HG02840 (cell line): ENCODE data around the gene E2F6.
"Not testable (repeated sequence)": the region's sequence is repeated elsewhere in the genome, so short reads cannot be mapped to it uniquely, and the experiment has no call there.

Experiments used
- ATAC-seq: cut with Tn5 transposase; IDR thresholded peaks from one replicate; pipeline ENCODE4 v1.9.1; 2021; ENCODE audit warnings: mild to moderate bottlenecking, moderate library complexity, moderate number of reproducible peaks; ENCODE audit not compliant: unreplicated experiment, low FRiP score

The E2F6 gene

DNA sequence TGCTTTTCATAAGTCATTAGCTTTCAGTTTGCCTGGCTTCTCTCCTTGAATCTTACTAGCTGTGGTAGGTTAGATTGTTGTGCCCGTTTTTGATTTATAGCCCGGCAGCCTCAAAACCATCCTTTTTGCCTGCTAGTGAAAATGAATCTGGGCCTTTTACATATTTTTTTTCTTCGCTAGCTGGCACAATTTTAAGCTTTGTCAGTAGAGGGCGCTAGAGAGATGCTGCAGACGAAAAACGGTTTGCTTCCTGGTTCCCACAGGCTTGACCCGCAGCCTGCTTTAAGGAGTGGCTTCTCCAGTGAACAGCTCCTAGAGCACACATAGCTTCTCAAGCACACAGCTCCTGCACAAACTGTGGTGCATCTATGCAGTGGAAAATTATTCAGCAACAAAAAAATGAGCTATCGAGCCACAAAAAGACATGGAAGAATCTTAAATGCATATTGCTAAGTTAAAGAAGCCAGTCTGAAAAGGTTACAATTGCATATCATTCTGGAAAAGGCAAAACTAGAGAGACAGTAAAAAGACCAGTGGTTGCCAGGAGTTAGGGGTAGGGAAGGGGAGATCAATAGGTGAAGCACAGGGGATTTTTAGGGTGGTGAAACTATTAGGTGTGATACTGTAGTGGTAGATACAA lies 47.9 kb downstream of the E2F6 start:
- ATAC-seq: no peak

DNA sequence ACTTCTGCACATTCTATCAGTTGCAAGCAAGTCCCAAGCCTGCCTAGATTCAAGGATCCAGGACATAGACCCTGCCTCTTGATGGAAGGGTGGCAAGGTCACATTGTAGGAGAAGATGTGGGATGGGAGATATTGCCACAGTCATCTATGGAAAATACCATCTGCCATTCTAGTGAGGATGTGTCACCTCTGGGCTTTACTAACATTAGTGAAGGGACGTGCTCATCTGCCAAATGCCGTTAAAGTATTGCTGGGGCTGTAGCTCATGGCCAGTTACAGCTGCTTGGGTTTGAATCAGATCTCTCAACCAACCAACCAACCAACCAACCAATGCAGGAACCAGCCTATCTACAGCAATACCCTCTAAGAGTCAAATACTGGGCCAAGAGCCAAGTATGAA lies 49.0 kb downstream of the E2F6 start:
- ATAC-seq: no peak

- no peak for ATAC-seq
These were observed 49.8 kb downstream of the E2F6 start for GRCh38 chr2:11416186-11416585.

GRCh38 chr2:11414372-11415124 lies 51.4 kb downstream of the E2F6 start:
- no peak for ATAC-seq

DNA sequence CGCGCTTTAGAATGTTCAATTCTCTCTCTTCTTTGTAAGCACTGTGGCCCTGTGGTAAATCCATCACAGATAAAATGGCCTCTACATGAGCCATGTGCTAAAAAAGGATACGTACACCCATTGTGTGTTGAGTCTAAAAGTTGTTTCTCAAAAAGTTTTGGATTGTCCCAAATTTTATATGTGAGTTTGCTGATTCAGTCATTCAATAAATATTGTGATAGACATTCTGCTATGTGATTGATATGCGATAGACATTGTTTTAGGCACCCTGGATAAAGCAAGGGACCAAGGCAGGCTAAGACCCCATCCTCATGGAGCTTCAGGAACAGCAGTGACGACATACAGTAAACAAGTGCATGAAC lies 53.5 kb downstream of the E2F6 start:
- no peak for ATAC-seq

GRCh38 chr2:11411768-11412448 lies 54.1 kb downstream of the E2F6 start:
- ATAC-seq: no peak

GRCh38 chr2:11411244-11411643 lies 54.7 kb downstream of the E2F6 start:
- no peak for ATAC-seq

- ATAC-seq: no peak
These were observed 55.9 kb downstream of the E2F6 start for GRCh38 chr2:11410101-11410500.

GRCh38 chr2:11409572-11409959 lies 56.4 kb downstream of the E2F6 start:
- no peak for ATAC-seq

- ATAC-seq: no peak
These were observed 56.9 kb downstream of the E2F6 start for GRCh38 chr2:11408959-11409571.

DNA sequence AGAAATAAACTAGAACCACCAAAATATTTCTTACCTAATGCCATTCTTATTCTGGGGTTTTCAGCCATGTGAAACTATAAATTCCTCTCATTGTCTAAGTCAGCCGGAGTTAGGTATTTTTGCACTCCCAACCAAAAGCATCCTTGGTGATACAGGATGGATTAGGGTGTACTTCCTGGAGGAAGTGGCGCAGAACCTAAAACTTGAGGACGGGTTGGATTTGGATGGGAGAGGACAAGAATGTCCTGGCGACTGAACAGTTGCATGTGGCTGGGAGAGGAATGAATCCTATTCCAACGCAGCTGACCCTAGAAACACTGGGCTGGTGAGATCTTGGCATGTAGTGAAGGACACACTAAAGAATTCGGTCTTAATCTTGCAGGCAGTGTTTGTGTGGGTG lies 58.5 kb downstream of the E2F6 start:
- ATAC-seq: no peak

- ATAC-seq: no peak
These were observed 59.0 kb downstream of the E2F6 start for GRCh38 chr2:11406958-11407381.

DNA sequence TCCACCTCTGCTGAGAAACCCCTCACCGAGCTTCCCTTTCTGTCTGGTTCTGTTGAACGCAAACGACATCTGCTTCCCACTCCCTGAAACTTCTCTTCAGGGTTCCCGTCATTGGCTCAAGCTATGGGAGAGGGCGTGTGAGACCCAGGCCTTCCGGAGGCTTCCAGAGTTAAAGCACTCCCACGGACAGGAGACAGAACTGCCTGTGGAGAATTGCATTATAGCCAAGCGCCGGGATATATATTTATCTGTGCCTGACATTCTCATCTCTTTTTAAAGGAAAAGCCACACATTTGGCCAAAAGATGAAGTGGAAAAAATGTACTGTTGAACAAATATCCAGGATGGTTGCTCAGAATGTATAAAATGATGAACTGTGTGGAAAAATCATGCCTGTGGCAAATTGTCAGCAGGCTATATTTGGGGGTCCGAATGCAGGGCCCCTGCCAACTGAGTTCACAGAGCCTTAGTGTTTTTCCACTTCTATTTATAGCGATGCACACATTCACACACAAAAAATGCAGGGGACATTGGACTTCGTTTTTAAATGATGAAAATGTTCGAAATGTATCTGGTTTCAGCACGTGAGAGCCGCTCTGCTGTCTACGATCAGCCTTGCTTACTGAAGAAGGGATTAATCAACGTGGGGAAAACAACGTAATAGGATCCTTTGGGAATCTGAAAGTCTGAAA lies 59.5 kb downstream of the E2F6 start:
- no peak for ATAC-seq

DNA sequence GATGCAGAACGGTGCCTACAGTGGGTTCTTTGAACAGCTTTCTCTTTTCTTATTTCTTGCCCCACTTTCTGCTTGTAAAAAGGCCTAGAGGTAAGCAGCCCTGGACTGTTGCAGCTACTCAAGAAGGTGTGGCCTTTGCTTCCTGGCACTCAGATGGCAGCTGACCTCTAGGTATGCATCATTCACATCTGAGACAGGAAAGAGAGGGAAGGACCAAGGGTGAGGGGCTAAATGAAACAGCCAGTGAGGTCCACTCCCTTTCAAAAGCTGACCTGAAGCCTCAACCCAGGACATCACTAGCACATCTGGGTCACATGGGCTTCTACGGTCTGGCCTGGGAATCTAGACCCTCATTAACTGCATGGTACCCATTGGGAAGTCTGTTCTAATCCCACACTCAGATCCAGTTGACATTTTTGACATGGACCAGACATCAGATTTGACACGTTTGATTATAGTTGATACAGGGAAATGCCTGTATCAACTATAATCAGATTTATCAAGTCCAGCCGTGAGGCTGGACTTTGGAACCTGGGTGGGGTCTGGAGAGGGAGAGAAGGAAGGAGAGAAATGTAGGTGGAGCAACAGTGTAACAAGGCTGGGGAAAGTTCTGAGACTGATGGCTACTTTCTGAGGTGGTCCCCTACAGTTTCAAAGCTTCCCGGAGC lies 60.2 kb downstream of the E2F6 start:
- no peak for ATAC-seq

DNA sequence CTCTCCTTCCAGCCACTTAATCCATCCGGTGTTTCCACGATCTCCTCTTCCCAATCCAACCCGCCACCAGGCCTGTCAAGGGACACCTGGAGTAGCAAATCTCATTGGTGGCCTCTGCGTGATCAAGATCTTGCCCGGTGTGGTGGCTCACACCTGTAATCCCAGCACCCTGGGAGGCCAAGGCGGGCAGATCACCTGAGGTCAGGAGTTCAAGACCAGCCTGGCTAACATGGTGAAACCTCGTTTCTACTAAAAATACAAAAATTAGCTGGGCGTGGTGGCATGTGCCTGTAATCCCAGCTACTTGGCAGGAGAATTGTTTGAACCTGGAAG lies 60.9 kb downstream of the E2F6 start:
- not testable (repeated sequence) for ATAC-seq

DNA sequence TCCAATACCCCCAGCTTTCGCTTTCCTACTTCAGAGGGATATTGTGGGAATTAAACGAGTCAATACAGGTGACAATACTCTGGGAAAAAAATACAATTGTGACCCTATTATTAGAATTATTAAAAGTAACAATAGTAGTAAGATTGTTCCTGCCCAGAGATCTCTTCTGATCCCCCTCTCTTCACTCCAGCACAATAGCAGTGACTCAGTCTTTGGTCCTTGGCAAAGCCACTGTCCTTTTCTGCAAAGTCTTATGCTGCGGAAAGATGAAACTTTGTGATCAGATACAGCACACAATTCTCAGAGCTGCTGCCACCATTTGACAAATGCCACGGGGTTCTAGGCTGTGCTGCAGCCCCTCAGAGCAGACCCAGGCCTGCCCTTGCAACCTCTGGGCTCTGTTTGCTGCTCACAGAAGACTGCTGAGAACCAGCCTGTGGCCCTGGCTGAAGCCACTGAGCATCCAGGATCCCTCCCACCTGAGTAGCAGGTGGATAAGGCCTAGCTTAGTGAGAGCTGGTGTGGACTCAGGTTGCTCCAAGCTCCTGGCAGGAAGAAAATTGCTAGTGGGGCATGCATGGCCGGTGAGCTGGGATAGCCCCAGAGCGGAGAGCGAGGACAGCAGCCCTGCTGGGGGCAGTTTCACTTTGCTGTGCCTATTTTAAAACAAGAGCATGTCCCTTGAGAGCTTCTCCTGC lies 61.4 kb downstream of the E2F6 start:
- ATAC-seq: no peak

DNA sequence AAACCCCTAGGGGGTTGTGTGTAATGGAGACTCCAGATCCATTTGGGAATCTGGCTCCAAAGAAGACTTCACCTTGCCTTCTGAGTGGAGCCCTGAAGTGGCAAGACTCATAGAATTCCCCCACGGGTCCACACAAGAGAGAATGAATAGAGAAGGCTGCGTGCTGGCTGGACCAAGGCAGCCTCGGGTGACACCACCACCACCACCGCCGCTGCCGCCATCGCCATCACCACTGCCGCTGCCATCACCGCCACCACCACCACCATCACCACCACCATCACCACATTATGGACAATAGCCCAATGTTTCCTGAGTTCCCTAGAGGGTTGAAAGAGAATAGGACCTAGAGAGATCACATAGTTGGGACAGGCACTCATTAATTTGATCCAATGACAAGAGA lies 63.5 kb downstream of the E2F6 start:
- no peak for ATAC-seq

DNA sequence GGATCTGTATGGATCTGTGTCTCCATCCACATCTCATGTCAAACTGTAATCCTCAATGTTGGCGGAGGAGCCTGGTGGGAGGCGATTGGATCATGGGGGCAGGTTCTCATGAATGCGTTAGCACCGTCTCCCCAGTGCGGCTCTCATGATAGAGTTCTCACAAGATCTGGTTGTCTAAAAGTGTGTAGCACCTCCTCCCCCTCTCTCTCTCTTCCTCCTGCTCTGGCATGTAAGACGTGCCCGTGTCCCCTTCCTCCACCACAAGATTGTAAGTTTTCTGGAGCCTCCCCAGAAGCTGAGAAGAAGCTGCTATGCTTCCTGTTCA lies 66.6 kb downstream of the E2F6 start:
- no peak for ATAC-seq

DNA sequence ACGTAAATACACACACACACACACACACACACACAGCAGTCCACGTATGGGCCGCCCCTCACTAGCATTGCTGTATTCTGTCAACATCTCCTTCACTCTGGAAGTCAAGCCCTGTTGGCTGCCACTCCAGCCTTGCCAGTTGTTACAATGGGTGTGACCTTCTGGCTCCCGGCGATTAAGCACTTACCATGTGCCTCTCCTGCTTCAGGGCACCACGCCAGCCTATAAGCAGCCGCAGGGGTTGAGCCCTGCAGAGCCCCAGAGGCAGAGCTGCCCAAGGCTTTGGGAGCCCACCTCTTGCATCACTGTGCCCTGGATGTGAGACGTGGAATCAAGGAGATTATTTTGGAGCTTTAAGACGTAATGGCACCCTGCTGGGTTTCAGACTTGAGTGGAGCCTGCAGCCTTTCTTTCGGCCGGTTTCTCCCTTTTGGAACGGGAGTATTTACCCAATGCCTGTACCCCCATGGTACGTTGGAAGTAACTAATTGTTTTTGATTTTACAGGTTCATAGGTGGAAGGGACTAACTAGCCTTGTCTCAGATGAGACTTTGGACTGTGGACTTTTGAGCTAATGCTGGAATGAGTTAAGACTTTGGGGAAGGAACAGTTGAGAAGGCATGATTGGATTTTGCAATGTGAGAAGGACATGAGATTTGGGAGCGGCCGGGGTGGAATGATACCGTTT lies 67.1 kb downstream of the E2F6 start:
- no peak for ATAC-seq
